GM18526 (cell line): Measurements from ENCODE around the gene TANGO2.

Source experiments
- POLR2A ChIP-seq: IDR thresholded peaks from 3 replicates; pipeline ENCODE4 v1.6.1; 2011; ENCODE audit not compliant: insufficient read length; ENCODE audit errors: extremely low read depth

TANGO2 gene

GRCh38 chr22:20062043-20062765, 41.3 kb downstream of the TANGO2 start:
- no peak for TF ChIP-seq POLR2A

GRCh38 chr22:20062766-20063083, 41.8 kb downstream of the TANGO2 start:
- TF ChIP-seq POLR2A, result no peak

DNA sequence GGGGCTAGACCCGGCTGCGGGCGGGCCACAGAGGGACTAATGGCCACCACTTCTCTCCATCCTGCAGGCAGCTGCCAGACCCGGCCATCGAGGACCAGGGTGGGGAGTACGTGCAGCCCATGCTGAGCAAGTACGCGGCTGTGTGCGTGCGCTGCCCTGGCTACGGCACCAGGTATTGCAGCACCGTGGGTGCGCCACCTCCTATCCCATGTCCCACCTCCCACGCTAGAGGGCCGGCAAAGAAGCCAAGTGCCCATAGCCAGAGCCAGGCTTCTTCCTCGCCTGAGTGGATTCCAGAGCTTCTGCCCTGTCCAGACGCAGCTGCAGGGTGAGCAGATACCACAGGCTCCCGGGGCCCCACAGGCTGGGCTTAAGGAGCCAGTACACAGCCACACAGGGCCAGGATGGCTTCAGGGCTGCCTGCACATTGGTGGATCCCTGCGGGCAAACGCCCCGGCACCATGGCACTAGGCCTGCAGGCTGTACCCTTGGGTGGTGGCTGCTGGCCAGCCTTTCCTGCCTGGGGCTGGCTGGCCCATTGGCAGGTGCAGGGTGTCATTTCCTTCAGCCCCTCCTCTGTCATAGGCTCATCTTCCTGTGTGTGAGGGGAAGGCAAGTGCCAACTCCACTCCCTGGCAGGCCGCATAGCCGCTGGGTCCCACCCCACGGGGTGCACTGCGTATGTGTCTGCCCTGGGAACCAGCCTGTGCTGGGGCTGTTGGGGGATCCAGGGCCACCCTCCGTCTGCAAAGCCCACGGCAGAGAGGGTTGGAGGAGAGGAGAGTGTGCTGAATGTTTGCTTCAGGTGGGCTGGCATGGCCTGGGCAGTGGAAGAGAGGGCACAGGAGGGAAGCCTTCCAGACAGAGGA, 42.6 kb downstream of the TANGO2 start:
- TF ChIP-seq POLR2A, result no peak

DNA sequence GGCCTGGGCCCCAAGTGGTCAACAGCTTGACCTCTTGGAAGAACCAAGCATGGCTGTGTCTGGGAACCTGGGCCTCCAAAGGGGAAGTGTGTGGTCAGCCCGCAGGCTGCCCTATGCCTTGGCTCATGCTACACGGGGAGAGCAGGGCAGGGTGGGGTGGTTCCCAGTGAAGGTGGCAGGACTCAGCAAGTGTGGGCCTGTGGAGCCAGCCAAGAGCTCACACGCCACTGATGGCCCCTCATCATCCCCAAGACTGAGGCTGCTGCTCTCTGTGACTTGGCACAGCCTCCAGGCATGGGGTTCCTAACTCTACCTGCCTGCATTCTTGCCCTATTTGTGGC, 43.2 kb downstream of the TANGO2 start:
- no peak for TF ChIP-seq POLR2A

GRCh38 chr22:20064545-20065262, 43.8 kb downstream of the TANGO2 start:
- no peak for TF ChIP-seq POLR2A

DNA sequence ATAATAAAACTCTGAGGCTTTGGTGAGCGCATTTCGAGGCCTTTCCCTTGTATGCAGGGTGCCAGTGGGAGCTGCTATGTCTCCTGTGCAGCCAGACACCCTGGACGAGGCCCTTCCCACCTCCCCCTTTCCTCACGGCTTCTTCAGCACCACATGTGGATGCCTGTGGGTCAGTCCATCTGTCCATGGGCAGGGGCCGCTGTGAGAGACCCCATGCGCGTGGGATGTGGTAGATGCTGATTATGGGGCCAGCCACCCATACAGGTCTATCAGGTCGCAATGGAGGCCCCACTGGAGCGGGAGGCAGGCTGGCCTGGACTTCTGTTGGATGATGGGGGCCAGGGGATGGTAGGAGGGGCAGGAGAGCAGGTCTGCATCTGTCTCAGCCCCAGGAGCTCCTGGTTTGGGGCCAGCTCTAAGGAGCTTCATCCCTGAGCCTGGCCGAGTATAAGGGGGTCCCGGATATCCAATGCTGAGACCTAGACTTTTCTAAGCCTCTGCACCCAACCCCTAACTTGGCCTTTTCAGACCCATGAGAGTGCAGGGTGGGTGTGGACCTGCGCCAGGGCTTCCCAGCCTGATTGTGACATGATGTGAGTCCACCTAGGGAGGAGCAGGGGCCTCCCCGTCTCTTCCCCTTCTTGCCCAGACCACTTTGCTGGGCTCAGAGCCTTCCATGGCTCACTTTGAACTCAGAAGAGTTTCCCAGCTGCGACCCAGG, 45.1 kb downstream of the TANGO2 start:
- TF ChIP-seq POLR2A, result no peak

DNA sequence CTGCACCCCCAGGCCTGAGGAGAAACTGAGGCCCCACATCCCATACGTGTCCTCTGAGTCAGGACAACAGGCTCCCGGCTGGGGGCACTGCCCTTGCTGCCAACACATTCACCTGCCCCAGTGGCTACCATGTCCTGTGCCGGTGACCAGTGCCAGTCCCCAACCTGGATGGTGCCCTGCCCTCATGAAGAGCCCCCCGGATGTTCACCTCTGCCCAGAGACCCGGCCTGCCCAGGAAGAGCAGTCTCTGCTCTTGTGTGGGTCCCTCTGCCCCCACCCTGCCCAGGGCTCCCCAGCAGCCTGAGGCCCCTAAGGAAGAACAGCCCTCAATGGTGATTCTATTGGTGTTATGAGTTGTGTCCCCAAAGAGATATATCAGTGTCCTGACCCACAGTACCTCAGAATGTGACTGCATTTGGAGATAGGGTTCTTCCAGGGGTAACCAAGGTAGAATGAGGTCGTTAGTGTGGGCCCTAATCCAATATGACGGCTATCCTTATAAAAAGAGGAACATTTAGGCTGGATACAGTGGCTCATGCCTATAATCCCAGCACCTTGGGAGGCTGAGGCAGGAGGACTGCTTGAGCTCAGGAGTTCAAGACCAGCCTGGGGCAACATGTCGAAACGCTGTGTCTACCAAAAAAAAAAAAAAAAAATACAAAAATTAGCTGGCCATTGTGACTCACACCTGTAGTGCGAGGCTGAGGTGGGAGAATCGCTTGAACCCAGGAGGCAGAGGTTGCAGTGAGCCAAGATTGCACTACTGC, 45.9 kb downstream of the TANGO2 start:
- no peak for TF ChIP-seq POLR2A

GRCh38 chr22:20068640-20069039, 47.7 kb downstream of the TANGO2 start:
- TF ChIP-seq POLR2A, result no peak

DNA sequence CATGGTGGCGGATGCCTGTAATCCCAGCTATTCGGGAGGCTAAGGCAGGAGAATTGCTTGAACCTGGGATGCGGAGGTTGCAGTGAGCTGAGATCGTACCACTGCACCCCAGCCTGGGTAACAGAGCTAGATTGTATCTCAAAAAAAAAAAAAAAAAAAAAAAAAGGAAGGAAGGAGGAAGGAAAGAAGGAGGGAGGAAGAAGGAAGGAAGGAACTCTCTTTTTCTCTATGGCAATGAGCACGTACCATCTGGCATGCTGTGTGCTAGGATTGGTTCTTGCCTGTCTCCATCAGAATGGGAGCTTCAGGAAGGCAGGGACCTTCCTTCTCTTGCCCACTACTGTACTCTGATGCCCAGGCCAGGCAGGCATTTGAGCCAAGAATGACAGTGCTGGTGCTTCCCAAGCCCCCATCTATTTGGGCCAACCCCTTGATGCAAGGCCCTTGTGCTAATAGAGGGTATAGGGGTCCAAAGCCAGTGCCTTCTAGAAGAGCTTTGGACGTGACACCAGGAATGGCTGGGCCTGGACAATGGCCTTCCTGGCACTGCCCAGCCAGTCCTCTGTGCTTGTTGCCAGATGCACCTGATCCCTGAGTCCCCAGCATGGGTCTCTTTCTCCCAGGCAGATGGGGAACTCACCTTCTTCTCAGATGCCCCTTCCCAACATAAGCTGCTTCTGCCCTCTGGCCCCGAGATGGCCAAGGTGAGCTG, 48.6 kb downstream of the TANGO2 start:
- TF ChIP-seq POLR2A, result no peak

GRCh38 chr22:20071524-20071972, 50.6 kb downstream of the TANGO2 start:
- no peak for TF ChIP-seq POLR2A

GRCh38 chr22:20076627-20077172, 55.8 kb downstream of the TANGO2 start:
- TF ChIP-seq POLR2A, result no peak

DNA sequence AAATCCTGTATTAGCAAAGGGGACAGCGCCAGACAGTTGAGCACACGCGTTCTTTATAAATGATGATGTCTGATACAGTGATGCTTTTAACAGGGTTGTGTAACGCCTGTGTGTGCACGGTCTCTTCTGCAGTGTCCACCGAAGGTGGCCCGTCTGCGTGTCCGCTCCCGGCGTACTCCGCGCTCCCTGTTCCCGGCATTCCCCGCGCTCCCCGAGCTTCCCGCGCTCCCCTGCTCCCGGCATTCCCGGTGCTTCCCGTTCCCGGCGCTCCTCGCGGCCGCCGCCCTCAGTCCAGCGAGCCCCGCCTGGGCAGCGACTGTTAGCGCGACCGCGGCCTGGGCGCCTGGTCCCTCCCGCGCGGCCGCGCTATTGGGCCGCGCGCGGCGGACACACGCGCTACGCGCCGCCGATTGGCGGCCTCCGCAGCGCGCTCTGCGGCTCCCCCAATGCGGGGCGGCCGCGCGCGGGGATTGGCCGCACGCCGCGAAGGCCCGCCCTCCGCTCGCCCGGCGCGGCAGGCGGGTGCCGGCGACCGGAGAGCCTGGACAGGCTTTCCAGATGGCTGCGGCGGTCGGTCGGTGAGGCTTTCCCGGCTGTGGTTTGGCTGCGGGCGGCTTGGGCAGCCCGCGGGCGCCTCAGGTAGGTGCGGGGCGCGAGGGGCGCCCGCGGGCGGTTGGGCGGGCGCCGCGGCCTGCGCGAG, 59.0 kb downstream of the TANGO2 start, which contains the start of gene DGCR8:
DGCR8 (plus strand) TSS at position 497 of the 700 bp plus-strand sequence. CDS start 5,723 bp downstream, outside the sequence.
- TF ChIP-seq POLR2A, result peak; percentile 60

DNA sequence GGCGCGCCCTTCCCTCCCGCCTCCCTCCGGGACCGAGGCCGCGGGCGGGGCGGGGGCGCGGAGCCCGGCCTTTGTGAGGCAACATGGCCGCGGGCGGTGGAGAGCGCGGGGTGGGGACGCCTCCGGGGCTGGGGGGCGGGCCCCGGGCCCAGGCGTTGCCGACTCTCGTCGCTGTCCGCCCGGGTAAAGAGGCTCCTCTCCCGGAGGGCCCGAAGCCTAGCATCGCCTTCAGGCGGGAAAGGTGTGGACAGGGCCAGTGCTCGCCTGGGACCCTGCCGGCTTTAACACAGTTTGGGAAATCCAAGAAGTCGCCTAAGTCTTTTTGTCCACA, 59.5 kb downstream of the TANGO2 start:
- TF ChIP-seq POLR2A, result no peak
